GM21576 (cell line): ENCODE results near the gene ADRM1.

Source experiments
- ATAC-seq: cut with Tn5 transposase; IDR thresholded peaks from one replicate; pipeline ENCODE4 v1.9.1; 2021; ENCODE audit warnings: mild to moderate bottlenecking, moderate library complexity; ENCODE audit not compliant: unreplicated experiment

The ADRM1 gene

DNA sequence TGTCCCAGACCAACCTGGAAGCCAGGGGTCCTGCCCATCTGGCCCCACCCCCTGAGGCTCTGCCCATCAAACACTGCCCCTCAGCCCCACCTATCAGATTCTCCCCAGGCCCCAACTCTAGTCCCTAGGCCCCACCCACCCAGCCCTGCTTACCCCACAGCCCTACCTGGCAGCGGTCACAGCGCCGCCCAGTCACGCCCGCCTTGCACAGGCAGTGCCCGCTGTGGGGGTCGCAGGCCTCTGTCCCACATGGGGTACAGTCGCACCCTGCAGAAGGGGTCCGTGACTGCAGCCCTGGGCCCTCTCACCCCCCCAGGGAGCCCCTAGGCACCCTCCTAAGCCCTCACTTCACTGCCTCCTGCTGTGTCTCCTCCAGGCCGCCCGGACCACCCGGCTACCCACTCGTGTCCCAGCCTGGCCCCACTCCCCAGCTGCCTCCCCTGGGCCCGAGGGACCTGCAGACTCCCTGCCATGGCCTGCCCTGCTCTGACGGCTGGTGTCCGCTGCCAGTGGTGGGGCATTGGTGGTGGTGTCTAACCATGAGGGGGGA lies 19.8 kb downstream of the ADRM1 start:
- ATAC-seq = no peak

DNA sequence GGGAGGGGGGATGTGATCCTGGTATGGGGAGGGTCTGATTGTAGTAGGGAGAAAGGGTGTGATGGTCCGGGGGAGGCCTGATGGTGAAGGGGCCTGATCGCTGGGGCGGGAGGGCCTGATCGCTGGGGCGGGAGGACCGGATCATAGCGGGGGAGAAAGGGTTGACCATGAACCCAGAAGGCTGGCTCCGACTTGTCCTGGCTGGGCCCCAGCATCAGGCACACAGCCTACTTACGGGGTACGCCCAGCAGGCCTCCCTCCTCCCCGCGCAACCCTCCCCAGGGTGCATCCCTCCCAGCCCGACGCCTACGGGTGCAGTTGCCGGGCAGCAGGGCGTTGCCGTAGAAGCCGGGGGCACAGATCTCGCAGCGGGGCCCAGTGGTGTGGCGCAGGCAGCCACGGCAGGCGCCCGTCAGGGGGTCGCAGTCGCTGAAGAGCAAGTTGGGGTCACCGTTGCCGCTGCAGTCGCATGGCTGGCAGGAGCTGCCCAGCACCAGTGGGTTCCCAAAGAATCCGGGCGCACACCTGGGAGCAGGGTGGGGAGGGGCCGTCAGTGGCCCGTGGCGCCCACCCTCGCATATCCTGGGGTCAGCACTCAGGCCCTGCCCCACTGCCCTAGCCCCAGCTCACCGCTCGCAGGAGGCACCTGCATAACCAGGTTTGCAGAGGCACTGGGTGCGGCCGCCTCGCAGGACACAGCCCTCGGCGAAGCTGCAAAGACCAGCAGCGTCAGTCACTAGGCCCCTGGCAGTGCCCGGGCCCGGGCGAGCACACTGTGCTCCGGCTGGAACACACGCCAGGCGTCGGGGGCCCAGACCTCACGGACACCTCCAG lies 20.6 kb downstream of the ADRM1 start:
- no peak for ATAC-seq

DNA sequence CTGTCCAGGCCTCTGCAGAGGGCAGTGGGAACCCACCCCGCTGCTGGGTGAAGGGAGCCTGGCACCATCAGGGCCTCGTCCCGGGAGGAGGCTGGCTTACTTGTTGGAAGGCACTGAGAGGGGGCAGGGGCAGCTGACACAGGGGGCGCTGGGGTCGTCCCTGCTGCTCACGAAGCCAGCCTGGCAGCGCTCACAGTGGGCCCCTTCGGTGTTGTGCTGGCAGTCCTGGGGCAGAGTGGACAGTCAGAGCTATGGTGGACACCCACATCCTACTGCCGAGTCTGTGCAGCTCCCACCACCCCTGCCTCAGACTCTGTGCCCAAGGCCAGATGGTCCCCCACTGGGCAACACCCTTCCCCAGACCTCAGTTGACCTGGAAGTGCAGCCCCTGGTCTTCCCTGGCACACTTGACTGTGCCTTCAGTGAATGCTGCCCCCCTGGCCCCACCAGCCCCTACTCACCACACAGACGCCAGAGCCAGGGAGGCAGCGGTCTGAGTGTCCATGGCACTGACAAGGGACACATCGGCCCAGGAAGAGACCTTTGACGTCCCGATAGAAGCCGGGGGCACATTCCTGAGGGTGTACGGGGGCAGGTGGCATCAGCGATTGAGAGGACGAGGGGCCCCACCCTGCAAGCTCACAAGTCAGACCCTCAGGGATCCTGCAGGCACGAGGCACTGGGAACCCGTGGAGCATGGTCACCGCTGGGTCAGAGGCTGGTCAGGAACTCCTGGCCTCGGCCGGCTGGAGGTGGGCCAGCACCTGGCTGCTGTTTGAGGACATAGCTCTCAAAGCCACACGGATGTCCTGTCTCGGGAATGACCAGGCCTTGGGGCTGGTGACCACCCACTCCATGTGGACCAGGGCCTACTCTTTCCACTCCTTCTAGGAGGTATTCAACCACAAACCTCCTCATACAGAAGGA lies 21.4 kb downstream of the ADRM1 start:
- ATAC-seq = no peak

DNA sequence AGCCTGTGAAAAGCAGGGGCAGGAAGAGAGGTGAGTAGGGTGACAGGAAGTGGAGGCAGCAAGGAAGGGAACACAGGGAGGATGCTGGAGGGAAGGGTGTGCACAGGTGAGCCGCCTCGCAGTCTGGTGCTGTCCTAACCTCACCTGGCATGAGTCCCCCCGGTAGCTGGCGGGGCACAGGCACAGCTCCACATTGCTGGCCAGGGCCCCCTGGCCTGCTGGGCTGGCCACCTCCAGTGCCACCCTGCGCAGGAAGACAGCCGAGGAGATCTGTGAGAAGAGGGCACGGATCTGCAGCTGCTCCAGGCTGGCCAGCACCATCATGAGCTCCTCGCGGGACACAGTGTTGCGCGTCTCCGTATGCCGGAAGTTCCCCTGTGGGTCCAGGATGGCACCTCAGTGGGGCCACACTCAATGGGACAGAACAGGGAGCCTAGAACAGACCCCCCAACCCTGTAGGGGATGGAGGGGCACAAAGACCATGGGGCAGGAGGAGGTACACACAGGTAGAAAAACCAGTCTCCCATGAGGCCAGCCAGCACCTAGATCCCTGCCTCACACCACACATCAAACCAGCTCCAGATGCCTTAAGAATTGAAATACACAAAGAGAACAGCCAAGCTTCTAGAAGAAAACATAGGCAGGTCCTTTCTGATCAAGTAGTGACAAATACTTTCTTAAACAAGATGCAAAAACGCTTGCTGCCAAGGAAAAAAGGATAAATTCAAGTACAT lies 22.5 kb downstream of the ADRM1 start:
- no peak for ATAC-seq

DNA sequence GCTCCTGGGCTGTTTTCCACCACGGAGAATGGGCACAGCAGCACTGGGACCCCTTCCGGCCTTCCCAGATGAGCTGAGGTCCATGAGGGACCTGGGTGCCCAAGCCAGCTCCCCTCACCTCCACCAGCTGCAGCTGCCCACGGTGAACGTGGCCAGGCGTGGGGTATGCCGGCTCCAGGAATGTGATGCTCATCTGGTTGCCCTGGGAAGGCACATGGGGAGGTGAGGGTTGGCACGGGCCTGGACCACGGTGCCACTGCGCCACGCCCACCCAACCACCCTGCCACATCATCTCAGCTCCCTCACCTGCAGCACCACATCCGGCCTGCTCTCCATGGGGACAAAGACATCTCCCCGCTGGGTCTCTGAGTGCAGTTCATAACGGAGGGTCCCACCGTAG lies 23.8 kb downstream of the ADRM1 start:
- ATAC-seq = no peak

DNA sequence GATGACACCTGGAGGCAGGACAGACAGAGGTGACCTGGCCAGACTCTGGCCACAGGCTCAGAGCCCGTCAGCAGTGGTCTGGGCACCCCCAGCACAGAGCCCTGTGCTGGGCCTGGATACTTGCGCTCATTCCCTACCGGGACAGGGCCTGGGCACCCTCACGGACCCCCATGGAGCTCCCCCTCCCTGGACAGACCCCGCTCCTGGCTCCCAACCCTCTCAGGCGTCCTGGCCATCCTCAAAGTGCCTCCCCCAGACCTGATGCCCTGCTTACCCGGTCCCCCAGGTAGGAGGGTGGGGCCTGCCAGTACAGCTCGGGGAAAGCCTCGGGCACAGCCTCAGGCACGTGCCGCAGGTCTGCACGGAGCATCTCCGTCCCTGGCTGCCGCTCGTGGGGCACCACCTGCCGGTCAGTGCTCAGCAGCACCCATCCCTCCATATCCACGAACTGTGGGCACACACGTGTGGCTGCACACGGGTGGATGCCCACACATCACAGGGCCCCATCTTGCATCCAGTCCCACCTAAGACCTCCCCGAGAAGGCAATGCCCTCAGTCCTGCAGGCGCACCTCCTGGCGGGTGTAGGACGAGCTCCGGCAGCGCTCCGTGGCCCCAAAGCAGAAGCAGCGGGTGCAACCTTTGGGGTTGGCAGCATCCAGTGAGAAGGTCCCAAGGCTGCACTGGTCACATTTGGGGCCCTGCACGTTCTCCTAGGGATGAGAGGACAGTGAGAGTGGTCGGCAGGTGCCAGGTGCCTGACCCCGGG lies 24.3 kb downstream of the ADRM1 start:
- no peak for ATAC-seq

DNA sequence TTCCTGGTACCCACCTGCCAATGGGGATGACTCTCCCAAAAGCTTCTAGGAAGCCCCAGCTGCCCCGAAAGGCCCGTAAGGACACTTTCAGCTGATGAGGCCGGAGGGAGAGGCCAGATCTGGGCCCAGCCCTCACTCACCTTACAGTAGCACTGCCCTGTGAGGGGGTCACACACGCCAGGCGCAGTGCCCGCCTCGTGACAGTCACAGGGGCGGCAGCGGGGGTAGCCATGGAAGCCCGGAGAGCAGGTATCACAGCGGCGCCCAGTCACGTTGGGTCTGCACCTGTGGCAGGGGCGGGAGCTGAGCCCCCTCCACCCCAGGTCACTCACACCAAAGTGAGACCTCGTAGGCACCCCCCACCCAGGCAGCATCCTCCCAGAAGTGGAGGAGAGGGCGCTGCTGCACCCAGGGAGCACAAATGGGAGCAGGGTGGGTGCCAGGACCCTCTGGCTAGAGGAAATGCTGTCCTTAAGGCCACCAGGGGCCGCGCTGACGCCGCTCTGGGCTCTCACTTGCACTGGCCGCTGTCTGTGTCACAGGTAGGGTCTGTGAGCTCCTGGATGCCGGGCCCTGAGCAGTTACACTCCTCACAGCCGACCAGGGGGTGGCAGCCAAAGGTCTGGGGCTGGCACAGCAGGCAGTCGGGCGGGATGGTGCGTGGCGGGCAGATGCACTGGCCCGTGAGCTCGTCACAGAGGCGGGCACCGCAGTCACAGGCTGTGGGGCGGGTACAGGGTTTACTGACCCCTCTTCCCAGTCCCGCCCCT lies 25.1 kb downstream of the ADRM1 start:
- ATAC-seq = no peak

DNA sequence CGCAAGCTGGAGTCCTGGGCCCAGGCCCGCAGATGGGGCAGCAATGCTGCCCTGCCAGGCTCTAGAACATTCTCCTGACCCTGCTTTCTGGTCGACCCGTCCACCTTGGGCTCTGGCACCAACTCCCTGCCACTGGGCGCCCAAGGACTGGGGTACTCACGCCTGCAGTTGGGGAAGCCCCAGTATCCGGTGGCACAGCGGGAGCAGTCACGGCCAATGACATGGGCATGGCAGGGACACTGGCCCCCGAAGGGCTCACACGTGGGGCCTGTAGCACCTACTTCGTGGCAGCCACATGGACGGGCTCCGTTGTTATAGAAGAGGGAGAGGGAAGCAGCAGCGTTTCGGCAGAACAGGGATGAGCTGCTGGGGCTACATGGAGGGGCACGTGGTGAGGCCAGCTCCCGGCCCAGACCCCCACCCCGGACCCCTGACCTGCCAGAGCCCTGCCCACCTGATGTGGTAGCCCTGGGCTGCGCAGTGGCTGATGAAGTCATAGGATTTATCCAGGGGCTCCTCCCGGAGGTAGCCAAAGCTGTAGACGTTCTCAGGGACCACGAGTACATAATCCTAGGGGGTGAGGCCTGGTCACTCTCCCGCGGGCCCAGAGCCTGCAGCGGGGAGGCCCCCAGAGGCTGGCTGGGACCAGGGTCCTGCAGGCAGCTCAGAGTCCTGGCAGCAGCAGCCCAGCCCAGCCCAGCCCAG lies 26.0 kb downstream of the ADRM1 start:
- ATAC-seq = no peak

DNA sequence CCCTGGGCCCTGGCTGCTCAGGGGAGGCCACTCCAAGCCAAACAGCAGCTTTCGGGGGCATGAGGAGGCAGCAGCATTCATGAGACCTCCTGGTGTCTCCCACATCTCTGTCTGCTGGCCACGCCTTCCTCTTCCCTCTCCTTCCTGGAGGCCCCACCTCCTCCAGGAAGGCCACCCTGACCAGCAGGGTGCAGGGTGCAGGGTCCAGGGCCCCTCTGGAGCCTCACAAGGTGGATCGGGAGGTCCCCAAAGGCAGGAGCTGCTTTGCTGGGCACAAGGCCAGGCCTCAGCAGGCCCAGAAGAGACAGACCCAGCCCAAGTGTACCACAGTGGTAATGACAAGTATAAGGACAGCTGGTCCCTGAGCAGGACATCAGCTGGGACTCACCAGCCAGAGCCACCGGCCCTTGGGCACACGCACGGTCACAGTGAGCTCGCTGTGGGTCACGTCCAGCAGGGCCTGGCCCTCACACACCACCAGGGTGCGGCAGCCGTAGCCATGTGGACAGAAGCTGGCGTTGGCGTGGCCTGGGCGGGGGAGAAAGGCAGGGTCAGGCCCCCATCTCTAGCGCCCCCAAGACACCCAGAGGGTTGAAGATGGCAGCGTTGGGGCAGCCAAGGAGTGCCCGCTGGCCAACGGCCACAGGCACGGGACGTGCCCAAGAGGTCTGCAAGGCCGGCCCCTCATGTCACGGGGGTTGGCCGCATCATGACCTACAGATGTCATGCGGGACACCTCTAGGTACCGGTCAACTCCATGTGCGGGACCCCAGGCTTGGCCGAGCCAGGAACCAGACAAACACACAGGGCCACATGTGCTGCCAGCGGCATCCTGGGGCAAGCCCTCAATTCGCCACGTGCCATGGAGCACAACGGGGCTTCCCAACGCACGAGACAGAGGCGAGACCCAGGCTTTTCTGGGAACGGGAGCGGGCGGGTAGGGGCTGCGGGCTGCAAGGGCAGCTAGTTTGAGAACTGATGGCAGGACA lies 26.9 kb downstream of the ADRM1 start:
- no peak for ATAC-seq

DNA sequence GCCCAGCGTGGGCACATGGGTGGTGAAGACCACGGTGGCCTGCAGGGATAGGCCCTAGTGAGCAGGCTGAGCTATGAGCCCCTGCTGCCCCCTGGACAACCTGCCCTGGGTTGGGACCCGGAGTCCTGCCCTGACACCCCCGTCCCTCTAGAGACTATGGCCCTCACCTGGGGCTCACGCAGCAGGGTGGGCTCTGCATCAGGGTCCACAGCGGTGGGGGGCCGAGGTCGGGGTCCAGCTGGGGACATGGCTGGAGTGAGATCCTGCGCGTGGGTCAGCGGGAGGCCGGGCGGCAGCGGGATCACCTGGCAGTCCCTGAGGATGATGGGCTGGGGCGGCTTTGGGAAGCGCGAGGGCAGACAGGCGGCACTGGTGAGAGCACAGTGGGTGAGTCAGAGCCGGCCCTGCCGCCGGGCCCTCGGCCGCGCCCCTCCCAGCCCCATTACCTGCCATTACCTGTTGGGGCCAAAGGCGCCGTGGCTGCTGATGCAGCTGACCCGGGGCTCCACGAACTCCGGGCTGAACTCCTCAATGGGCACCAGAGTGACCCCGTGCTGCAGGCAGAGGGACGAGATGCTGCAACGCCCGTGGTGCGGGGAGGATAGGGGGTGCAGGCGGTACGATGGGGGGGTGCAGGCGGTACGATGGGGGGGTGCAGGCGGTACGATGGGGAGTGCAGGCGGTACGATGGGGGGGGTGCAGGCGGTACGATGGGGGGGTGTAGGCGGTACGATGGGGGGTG lies 27.9 kb downstream of the ADRM1 start:
- no peak for ATAC-seq

DNA sequence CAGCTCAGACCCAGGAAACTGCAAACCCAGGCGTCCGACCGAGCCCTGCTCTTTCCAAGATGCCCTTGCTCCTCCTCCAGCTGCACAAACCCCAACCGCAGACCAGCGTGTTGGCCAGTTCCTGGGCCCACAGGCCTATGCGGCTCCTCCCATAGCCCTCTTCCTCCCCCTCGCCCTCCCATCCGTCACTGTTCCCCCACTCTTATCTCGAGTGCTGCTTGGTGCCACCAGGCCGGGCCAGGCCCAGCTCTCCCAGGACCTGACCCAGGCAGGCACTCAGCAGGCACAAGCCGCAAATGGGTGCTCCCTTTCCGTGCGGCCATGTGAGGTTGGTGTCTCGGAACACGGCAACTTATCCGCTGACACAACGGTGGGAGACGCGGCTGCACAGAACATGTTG lies 28.6 kb downstream of the ADRM1 start:
- no peak for ATAC-seq

DNA sequence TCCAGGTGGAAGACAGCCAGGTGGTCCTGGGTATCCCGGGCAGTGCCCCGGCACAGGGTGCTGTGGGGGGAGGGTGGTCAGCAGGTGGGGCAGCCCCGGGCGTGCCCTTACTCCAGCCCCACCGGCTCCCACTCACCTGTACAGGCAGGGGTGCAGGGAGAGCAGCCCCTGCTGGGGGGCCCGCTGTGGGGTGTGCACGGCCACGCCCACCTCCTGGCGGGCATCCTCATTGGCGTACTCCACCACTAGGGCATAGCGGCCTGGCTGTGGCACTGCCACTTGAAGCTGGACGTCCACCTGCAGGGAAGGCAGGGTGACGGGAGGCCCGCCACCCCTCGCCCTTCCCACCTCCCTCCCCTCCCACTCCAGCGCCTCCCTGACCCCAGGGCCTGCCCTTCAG lies 29.6 kb downstream of the ADRM1 start:
- ATAC-seq = no peak

DNA sequence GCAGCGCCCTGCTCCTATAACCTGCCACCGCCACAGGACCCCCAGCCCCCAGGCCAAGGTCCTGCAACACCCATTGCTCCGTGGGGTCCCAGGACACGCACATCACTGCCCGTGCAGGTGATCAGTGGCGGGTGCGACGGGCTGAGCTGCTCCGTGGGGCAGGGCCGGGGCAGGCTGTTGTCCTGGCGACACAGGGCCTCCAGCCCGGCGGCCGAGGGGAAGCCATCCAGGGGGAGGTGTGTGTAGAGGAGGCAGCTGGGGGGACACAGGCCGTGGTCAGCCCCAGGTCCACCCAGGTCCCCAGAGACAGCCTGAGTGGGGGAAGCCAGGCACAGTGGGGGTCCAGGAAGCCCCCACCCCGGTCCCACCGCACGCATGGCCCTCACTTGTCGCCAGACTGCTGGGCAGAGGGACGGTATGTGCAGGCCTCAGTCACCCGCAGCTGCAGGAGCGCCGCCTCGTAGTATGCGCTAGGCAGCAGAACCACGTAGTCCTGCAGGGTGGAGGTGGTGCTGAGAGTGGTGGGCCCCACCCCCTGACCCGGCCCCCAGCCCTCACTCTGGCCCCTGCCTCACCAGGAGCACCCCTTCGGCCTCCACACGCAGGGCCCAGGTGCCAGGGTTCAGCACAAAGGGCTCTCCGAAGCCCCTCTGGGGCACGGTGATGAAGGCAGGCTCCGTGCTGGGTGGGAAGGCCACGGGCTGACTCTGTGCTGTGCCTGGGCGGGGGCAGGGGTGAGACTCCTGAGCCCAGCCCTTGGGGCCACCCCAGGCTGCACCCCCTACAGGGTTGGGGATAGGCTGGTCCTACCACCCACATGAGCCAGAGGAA lies 30.4 kb downstream of the ADRM1 start:
- ATAC-seq = no peak

DNA sequence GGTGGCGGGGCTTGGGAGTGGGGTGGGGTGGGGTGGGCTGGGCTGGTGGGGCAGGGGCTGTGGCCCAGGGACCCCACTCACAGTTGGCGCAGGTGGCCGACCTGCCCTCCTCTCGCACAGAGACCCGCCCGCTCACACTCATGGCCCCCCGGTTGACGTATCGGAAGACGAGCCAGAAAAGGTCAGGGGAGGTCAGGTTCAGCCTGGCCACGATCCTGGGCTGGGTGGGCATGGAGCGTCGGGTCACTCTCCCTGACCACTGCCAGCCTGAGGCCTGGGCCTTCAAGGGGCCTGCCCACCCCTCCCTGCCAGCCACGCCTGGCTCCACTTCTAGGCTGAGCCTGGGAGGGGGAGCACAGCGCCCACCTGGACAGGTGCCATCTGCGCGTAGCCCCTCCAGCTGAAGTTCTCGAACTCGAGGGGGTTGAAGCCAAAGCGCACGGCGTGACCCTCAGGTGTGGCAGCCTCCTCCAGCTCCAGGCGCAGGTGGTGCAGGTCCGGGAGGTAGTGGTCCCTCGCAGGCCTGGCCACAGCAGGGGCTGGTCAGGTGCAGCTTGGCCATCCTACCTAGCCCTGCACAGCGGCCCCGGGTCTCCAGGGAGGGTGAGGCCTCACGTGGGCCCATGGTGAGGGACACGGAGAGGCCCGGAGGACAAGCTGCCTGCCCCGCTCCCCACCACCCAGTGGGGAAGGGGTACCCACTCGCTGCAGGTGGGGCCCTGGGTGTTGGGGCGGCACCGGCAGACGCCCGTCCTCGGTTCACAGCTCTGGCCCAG lies 31.2 kb downstream of the ADRM1 start:
- ATAC-seq = no peak

DNA sequence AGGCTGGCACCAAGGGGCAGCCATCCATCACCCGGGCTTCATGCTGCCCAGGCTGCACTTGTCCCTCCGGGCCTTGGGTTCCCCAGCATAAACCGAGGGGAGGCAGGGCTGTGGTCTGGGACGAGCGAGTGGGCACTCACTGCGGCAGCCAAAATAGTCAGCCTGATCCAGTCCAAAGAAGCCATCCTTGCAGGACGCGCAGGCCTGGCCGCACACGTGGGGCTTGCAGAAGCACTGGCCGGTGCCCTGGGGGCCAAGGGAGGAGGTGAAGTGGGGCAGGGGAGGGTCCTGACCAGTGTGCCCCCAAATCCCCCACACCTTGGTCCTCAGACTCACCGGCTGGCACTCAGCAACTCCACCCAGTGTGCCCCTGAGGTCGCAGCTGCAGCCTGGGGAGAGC lies 32.1 kb downstream of the ADRM1 start:
- no peak for ATAC-seq
